Activated T-helper 1 cell treated with Interleukin-2 at 50 U/mL for 16 hours (primary cell): ENCODE measurements around the gene ANKRD9.

ENCODE experiments used
- DNase-seq: peaks from one replicate; pipeline ENCODE4 v3.0.0-alpha.2; 2020; ENCODE audit warnings: low read depth

The ANKRD9 gene

DNA sequence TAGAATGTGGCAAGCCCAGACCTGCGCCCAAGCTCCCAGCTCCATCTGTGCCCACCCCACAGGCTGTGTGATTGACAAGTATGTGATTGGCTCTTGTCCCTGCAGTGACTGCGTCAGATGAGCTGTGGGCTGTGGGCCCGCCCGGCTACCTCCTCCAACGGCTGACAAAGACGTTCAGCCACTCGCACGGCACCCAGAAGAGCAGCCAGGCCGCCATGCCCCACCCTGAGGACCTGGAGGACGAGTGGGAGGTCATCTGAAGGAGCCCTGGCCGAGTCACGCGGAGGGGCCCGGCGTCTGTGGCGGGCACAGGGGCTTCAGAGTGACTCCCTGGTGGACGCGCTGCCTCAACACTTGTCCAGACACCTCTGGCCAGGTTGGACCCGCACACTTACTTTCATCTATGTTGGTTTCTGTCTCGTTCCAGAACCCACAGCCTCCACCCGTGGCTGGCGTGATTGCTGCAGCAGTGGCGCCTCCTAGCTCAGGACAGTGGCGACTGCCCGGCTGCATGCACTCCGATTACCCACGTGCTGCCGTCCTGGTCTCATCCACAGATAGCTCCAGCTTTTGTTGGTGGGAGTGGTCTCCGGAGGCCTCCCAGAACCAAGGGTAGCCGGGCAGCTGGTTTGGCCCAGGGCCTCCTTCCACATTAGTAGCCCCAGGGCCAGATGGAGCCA is 11.4 kb downstream of the ANKRD9 start:
- no peak for DNase-seq

DNA sequence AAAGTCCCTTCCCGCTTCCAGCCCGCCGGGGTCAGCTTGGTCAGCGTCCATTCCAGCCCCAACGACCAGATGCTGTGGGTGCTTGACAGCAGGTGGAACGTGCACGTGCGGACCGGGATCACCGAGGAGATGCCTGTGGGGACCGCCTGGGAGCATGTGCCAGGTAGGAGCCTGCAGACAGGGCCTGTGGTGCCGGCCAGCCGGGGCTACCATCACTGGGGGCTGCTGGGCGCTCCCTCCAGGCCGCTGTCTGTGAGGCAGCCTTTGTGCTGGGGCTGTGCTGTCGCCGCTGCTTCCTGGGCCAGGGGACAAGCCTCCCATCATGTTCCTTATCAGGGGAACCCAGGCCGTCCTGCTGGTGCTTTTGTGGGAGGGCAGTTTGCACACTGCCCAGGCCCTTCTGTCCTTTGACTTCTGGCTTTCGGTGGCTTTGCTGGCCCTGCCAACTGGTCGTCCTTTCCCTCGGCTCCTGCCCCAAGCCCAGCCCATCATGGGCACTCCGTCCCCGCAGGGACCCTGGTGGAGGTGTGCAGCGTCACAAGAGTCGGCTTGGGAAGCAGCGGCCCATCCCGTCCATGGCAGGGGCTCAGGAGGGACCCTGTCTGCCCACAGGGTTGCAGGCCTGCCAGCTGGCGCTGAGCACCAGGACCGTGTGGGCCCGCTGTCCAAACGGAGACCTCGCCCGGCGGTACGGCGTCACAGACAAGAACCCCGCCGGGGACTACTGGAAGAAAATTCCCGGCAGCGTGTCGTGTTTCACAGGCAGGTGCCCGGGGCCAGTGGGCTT is 12.4 kb downstream of the ANKRD9 start:
- DNase-seq = no peak

DNA sequence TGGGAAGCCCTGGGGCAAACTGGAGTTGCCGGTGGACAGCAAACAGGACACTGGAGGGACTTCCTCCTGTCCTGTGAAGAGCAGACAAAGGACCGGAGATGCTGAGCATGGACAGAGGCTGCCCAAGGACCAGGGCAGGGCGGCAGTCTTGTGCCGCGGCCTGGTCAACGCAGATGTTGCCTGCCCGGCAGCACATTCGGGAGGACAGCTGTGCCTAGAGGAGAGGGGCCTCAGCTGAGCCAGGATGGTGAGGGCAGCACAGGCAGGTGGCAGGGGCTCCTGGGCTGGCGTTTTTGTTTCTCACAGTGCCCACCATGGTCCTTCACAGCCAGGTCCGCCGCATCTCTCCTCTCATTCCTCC is 13.3 kb downstream of the ANKRD9 start:
- DNase-seq = no peak

DNA sequence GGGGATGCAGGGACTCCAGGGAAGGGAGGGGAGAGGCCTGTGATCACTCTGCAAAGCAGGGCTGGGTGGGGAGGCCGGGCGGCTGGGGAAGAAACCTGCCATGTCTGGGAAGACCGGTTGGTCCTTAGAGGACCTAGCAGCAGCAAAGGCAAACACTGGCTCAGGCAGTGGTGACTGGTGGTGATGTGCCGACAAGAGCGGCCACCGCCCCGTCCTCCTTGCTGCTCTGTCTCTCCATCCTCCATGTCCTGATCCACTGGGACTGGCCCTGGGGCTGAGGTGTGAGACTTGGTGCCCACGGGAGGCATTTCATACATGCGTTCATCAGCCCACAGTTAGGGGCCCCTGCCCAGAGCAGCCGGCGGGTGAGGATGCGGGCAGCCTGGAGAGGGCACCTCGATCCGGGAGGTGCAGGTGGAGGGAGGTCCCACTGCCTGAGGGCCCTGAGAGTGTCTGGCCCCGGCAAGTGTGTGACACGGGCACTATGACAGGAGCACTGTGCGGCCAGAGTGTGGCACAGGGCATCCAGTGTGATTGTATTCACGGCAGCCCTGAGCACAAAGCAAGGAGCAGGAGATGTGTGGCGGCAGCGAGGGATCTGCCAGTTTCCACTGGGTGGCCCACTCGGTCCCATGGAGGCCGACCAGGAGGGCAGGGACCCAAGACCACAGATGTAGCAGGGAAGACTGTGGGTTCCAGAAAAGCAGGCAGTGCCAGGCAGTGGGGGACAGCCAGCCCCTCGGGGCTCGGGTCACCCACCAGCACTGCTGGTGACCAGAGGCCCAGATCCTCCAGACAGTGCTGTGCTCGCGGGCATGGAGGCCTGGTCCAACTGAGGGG is 13.9 kb downstream of the ANKRD9 start:
- DNase-seq = no peak

DNA sequence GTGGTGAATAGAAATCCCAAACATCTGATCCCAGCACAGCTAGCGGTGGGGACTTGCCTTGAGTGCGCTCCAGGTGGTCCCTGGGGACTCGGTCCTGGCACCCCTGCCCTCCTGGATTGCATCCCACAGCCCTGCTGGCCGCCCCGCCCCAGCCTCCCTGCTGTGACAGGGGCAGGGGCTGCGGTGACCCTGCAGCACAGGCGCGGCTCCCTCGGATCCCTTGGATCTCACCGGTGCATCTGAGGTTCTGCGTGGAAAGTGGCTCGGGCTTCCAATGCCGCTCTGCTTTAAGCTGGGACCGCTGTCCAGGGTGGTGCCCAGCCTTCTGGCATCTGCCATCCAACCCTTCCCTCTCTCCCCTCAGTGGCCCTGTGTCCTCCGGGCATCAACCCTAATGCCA is 16.0 kb downstream of the ANKRD9 start:
- DNase-seq = no peak

DNA sequence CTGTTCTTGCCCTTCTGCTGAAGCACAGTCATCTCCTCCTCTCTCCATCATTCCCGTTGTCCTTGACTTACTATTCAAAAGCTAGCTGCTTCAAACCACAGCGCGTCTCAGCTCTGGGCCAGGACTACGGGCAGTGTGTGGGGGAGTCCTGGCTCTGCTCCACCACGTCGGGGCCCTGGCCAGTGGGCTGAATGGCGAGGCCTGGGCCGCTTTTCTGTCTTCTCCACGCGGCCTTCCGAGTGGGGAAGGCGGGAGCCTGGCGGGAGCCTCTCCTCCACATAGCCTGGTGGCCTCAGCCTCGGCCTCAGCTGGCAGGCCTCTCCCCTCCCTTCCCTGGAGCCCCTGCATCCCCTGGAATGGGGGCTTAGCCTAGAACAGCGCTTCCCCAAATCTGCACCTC is 16.5 kb downstream of the ANKRD9 start:
- DNase-seq = no peak

DNA sequence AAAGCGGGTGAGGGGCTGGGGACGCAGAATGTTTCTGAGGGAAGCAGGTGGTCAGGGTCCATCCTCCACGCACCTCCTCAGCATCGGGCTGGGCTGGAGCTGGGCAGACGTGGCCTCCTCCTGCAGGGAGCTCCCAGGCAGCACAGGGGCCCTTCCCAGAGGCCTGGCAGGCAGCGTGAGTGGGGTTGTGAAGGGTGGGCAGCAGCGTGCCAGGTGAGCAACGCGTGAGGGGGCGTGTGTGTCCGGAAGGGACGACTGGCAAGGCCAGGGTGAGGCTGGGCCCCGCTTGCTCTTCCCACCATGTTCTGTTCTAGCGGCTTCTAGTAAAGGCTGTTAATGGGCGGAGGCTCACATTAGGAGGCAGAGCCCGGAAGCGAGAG is 17.1 kb downstream of the ANKRD9 start:
- DNase-seq = no peak

DNA sequence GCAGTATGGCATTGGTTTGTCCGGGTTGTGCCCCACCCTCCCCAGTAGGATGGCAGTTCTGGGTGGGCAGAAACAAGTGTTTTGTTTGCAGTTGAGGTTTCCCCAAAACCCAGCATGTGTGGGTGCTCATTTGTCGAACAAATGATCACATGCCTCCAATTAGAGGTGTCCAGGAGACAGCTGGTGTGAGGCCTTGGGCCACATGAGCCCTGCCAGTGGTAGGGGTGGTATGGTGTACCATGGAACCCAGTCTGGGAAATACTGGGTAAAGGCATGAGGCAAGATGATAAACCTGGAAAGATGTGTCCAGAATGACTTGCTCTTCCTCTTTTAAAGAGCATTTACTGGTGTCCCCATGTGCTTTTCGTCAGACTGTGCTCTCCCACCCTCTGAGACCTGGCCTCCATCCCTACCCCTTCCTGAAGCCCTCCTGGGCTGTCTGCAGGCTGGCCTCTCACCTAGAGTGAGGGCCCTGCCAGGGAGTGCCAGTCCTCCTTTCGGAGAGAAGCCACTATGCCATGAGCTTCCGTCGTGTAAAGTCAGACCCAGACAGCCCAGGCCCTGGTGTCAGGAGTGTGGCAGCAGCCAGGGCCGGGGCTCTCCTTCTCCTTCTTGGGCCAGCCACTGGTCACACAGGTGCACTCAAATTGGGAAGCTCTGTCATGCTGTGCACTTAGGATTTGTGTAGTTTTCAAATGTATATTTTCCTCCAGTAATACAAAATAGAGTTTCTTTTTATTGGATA is 17.6 kb downstream of the ANKRD9 start:
- no peak for DNase-seq

DNA sequence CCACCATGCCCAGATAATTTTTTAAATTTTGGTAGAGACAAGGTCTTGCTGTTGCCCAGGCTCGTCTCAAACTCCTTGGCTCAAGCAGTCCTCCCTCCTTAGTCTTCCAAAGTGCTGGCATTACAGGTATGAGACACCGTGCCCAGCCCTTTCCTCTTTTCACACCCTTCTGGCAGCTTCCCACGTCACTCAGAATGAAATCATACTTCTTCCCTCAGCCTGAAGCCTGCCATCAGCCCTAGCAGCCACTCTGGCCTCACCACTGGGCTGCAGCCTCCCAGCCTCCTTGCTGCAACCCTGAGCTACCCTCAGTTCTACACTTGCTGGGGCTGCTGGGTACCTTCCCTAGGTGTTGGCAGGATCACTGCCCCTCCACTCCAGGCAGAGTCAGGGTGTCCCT is 18.2 kb downstream of the ANKRD9 start:
- no peak for DNase-seq

DNA sequence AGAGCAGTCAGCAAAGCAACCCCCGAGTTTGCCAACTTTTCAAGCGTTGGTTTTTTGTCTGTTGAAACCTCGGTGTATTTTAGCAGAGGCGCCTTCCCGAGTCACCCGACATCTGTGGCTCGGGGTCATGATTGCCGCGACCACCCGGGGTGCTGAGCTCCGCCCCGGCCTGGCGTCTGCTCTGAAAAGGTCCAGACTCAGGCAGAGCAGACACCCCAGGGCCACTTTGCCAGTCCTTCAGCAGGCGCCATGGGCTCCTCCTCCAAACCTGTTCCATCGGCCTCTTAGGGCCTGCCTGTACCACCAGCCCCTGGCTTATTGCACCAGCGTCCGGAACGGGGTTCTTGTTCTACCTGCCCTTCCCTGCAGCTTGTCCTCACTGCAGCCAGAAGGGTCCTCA is 19.1 kb downstream of the ANKRD9 start:
- no peak for DNase-seq

DNA sequence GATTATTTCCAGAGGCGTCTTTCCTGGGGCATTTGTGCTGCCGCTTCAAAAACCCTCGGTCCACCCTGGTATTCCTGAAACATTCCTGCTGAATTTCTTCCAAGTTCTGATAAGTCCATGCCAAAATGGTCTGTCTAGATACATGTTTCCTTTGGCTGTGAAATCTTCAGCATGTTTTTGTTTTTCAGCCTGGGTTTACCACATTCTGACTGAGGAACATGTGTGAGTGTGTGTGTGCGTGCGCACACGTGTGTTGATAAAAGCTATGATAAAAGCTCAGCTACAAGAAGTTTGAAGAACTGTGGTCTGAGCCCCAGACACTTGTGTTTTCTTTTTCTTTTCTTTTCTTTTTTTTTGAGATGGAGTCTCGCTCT is 22.4 kb downstream of the ANKRD9 start:
- DNase-seq = no peak

DNA sequence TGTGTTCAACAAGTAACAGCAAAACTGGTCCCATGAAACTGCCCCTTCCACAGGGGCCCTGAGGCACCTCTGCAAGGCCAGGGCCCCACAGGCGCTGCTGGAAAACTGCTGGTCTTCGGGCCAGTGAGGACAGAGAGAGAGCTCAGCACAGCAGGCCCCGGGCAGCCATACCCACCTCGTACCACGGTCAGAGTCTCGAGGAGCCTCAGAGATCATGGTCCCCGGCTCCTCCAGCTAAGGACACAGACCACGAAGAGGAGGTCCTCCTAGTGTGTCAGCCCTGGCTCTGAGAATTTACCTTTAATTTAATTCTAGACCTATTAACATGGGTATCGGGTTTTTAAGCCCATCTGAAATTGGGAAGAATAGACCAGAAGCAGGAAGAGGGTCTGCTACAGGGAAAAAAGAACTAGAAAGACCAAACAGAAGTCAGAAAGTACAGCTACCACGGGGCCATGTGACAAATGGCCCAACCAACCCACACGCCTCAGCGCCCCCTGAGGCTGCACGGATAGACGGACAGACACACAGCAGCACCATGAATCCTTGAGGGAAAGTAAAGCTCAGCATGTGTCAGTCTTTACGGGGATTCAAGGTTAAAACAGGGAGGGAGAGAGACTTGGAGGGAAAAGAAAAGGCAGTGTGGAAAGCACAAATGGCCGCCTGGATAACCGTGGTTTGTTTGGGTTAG is 22.9 kb downstream of the ANKRD9 start:
- DNase-seq = no peak

DNA sequence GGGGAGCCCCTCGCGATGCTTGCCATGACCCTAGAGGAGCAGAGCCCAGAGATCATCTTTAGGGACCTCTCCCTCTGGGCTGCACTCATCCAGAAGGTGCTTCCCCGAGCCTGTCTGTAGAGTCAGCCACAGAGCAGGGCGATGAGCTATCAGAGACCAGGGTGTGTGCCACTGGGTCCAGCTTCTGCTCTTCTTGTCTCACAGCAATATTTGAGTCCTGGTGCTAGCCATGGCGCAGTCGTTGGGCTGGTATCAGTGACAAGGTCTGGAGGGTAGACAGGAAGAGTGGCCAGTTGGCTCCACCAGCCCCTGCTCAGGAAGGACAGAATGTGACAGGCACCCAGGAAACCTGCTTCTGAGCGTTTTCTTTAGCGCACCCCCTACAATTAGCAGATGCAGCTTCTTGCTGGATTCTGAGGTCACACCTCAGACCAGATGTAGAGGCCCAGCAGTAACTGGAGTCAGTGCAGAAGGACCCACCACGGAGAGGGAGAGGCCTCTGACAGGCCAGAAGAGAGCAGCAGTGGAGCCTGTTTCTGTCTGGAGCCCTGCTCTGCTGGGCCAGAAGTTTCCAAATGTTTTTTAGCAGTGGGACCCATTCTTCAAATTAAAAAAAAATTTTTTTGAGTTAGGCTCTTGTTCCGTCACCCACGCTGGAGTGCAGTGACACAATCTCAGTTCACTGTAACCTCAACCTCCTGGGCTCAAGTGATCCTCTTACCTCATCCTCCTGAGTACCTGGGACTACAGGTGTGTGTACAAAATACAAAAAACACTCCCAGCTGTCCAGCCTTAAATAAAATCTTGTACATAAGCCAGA is 23.7 kb downstream of the ANKRD9 start:
- DNase-seq = no peak

DNA sequence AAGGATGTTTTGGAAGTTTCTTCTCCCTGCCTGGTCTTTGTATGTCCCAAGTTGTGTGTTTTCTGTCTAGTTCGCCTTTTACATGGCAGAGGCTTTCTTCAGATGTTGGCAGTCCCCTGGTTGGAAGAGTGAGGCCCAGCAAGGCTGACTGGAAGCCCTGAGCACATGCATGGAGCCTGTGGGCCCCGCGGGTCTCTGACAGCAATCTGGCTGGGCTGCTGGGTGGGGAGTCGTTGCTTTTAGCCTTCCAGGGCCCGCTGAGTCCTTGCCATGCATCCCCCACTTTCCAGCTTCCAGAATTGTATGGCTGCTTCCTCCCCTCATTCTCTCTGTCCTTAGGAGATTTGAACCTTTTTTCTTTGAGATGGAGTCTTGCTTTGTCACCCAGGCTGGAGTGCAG is 25.3 kb downstream of the ANKRD9 start:
- no peak for DNase-seq

DNA sequence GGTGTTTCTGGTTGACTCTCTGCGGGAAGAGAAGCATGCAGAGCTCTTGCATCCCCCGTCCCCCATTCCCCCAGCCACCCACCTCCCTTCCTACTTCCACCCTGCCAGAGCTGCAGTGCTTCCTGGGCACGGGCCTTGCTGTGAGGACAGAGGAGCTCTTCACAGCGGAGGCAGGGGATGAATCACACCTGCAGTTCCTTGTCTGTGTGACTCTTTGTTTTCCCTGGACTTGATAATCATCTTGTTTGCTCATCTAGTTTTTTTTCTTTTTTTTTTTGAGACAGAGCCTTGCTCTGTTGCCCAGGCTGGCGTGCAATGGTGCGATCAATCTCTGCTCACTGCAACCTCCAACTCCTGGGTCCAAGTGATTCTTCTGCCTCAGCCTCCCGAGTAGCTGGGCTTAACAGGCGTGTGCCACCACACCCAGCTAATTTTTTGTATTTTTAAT is 27.8 kb downstream of the ANKRD9 start:
- no peak for DNase-seq

DNA sequence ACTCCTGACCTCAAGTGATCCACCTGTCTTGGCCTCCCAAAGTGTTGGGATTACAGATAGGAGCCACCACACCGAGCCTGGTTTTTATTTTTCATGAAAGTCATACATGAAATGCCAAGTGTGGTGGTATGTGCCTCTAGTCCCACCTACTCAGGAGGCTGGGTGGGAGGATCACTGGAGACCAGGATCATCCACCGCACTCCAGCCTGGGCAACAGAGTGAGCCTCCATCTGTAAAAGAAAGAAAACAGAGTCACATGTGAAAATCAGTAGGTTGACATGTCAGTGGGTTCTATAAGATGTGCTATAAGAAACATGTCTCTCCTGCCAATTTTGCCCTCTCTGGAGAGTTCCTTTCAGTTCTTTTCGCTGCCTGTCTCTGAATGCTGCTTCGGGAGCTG is 28.2 kb downstream of the ANKRD9 start:
- no peak for DNase-seq

DNA sequence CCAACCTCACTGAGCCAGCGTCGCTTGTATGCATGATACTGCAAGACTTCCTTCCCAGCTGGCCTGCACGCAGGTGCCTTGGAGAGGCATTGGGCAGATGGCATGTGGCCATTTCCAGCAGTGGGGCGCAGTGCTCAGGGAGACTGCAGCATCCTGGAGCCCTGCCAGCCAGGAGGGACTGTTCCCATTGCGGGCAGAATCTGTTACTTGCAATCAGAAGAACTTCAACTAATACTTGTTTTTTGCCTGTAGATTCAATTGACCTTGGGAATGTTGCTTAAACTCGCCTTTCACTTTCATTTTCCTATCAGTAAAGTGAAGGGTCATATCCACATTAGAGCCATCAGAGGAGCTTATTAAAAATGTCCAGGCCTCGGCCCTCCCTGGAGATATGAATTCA is 29.8 kb downstream of the ANKRD9 start:
- no peak for DNase-seq

DNA sequence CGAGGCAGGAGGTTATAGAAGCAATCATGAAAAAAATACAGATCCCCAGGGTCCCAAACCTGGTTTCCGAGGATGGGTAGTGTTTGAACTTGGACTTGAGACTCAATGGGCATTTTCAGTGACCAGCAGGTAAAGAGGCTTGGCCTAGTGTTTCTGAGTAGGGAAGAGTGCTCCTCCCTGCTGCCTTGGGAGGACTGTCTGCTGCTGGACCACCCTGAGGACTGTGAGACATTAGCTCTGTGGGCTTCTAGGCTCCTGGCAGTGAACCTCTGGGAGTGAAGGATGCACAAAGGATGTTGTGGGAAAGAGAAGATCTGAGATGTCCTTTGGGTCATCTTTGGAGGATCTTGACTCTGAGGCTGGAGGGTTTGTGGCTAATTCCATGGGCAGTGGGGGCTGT is 30.5 kb downstream of the ANKRD9 start:
- DNase-seq = no peak

DNA sequence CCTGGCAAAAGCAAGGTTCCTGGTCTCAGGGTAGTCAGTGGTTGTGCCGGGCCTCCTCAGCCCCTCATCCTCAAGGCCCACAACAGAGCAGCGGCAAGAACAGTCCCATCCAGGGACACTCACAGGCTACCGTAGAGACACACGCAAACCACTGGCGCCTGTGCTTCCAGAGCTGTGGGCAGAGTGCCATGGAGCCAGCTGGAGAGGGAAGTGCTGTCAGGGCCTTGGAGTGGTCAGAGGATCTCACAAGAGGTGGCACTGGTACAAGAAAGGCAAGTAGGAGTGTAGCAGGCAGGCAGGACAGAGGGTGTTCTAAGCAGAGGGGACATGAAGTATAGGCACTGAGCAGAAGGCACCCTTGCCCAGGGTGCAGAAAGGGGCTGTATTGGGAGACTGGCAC is 34.6 kb downstream of the ANKRD9 start:
- no peak for DNase-seq

DNA sequence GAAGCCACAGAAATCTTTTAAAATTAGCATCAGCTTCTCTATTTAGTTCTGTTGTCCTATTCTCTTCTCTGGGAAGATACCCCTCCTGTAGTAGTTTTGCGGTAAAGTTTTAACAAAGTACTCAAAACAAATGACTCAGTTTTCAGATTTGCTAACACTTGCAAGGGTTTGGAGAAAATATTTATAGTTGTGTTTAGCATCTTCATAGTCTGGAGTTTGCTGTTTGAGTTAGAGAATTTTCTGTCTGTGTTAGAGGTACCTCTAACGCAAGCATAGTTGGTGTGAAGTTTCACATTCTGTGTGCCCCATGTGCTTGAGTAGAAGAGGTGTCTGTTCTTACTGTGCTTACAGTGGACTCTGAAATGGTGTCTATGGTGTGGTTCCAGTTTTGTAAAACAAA is 36.0 kb downstream of the ANKRD9 start:
- DNase-seq = no peak

DNA sequence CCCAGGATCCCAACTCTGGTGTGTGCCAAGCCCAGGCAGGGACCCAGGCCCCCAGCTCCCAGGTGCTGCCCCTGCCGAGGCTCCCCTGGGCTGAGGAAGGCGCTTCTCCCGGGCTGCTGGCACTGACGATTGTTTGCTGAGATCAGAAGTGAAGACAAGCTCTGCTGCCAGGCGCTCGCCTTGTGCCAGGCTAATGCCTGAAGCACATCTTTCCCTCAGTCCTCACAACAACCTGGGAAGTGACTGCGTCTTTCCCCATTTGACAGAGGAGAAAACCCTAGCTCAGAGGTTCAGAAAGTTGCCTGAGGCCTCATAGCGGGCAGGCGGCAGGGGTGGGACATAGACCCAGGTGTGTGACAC is 36.8 kb downstream of the ANKRD9 start:
- no peak for DNase-seq
